ENCODE measurements around the gene POLH.

GRCh38 chr6:43613721-43614395 is 37.9 kb downstream of the POLH start:
- TF ChIP-seq, protein P1, sequence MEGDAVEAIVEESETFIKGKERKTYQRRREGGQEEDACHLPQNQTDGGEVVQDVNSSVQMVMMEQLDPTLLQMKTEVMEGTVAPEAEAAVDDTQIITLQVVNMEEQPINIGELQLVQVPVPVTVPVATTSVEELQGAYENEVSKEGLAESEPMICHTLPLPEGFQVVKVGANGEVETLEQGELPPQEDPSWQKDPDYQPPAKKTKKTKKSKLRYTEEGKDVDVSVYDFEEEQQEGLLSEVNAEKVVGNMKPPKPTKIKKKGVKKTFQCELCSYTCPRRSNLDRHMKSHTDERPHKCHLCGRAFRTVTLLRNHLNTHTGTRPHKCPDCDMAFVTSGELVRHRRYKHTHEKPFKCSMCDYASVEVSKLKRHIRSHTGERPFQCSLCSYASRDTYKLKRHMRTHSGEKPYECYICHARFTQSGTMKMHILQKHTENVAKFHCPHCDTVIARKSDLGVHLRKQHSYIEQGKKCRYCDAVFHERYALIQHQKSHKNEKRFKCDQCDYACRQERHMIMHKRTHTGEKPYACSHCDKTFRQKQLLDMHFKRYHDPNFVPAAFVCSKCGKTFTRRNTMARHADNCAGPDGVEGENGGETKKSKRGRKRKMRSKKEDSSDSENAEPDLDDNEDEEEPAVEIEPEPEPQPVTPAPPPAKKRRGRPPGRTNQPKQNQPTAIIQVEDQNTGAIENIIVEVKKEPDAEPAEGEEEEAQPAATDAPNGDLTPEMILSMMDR (IDR thresholded peaks at IDR 0.05): no peak
- no peak for TF ChIP-seq POLR2A (IDR thresholded peaks at IDR 0.05)

All from right lobe of liver (tissue), 4 donors.